NK-92 (cell line): ENCODE results near the gene KCNG2.

Source experiments
- DNase-seq: peaks from one replicate; lab custom pipeline; 2025; ENCODE audit not compliant: unreplicated experiment; lab: John Stamatoyannopoulos, UW

KCNG2 gene

DNA sequence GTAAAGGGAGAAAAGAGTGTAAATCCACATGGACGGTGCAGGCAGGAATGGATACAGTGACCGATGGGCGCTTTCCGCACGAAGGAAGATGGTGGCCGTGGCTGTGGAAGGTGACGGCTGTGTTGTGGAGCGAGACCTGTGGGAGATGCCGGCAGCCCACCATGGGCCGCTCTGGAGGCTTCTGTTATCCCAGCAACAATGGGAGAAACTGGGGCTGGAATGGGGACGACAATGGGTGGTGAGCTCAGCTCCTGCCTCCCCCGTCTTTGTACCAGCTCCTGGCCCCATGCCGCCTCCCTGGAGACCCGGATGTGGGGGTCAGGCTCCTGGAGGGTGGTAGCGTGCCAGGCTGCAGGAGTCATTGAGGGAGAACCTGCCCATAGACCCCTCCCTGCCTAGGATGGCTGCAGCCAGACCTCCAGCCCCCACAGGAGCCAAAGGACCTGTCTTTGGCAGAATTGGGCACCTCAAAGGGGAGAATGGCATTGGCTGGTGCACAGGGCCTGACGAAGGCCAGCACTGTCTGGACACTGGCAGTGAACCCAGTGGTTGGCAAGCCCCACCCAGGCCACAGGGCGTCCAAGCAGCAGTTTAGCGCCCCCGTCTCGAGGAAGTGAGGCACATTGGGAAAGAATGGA, 81.1 kb downstream of the KCNG2 start:
- no peak for DNase-seq

DNA sequence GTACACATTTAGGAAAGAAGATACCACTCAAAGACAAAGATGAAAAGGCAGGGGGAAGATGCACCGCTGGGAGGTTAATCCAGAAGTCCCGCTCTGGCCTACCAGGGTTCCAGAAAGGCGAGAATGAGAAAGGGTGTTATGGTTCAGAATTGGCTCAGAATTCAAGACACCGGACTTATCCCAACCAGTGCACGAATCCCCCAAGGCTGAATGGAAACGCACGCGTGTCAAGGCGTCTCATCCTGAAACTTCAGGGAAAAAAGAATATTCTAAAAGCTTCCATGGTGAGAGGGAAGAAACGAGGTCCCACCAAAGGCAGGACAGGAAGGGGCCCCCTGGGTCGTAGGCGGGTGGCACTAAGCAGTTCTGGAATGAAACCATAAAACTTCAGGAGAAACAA, 81.8 kb downstream of the KCNG2 start:
- DNase-seq: no peak

DNA sequence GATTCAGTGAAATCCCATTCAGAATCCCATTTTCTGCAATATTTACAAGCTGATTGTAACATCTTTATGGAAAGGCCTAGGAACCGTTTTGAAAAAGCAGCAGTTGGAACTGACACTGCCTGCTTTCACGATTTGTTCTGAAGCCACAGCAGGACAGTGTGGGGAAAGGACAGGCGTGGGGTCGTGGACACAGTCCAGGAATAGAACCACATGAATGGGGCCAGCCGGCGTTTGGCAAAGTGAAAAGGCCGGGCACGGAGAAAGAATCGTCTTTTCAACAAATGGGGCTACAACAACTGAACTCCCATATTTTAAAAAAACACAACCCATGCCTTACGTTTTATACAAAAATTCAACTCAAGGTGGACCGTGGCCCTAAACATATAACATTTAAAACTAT, 84.0 kb downstream of the KCNG2 start:
- DNase-seq: no peak

DNA sequence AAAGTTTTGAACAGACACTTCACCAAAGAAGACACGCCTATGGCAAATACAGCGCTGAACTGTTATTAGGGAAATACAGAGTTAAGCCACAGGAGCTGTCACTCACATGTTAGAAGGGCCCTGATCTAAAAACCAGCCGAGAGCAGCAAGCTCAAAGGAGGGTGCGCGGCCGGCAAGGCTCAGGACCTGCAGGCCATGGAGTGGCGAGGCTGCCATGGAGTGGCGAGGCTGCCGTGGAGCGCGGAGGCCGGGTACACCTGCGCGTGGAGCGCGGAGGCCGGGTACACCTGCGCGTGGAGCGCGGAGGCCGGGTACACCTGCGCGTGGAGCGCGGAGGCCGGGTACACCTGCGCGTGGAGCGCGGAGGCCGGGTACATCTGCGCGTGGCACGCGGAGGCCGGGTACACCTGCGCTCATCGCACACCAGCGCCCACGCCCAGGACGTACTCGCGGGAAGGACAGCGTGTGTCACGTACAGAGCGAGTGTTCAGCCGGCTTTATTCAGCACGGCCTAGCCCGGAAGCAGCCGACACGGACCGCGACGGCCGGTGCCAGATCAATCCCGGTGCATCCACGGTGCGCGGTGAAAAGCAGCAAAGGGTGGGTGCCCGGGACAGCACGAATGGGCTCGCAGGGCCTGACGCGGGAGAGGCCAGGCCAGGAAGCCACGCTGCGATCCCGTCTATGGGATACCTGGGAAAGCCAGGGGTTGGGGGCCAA, 84.9 kb downstream of the KCNG2 start:
- no peak for DNase-seq

DNA sequence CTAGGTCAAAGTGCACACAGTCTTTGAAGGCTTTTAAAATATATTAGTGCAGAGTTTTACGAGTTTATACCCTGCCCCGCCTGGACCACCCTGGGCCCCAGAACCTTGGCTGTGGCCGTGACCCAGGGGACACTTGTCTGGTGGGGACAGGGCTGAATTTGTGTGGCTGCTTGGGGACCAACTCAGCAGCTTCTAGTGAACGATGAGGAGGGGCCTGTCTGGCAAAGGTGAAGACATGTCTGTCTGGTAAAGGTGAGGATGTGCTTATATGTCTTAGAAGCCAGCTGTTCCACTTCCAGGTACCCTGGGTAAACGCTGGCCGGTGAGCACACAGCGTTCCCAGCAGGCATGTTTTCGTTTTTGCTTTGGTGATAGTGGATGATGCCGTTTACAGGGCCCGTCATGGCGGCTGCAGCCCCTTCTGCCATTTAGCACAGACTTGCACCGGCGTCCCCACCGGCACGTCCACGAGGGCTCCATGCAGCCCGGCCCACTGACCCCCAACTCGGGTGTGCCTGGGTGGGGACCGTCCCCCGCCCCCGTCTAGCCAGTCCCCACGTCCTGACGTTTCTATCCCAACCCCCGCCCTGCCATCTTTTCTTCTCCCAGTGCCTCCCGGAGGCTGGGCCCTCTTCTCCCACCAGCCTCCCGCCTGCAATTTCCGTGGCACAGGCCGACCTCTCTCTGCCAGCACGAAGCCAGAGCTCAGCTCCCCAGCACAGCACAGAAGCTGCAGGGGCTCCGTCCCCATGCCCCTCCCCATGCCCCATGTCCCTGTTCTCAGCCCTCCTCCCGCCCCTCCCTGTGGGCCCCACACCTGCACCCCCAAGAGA, 85.9 kb downstream of the KCNG2 start:
- no peak for DNase-seq

DNA sequence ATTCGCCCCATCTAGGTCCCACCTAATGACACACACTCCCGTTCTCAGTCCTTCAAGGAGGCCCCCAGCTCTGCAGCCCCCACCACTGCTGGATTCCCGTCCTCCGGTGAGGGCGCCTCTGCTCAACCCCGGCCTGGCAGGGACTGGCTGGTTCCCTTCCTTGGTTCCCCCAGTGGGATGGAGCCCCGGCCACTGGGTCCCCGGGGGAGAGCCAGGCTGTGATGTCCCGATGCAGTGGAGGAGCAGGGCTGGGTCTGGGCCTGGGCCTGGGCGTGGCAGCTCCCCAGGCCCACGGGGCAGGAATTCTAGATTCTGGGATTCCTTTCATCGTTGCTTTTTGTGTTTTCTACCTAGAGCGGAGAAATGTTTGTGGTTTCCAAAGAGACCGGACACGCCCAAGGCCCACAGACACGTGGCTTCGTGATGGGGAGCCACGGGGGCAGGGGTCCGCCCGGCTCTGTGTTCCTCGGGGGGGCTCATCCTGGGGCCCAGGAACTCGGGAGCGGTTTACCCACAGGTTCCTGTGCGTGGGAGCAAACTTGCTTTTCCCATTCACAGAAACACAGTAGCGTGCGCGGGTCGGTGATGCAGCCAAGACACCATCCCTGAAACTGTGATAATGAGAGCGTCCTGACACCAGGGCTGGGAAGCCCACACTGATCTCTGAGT, 86.7 kb downstream of the KCNG2 start:
- DNase-seq: no peak

DNA sequence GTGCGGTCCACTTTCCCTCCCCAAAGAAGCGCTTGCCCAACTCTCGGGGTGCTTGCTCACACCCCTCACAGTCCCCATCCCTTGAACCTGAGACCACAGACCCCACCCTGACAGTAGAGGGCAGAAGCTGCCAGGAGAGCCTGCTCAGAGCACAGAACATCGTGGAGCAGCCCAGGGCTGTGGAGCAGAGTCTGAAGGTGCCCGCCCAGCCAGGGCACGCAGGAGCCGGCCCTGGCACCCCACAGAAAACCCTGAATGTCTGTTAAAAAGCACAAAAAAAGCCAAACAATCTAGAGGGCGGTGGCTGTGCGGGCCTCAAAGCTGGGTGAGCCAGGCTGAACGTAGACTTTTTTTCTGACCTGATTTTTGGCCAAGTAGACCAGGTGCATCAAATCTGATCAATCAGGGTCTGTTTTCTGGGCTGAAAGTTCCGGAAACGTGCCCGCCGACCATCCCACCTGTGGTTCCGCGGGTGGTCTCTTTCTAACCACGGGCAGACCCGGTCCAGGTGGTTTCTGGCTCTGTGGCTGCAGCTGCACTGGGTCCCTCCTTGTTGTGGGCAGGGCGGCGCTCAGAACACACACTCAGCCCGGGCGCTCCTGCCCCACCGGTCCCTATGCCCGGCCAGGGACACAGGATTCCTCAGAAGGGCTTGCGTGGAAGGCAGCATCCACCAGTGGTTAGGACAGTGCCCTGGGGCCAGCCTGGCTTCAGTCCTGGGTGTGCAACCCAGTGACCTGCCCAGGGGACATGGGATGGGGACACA, 87.4 kb downstream of the KCNG2 start:
- DNase-seq: no peak

DNA sequence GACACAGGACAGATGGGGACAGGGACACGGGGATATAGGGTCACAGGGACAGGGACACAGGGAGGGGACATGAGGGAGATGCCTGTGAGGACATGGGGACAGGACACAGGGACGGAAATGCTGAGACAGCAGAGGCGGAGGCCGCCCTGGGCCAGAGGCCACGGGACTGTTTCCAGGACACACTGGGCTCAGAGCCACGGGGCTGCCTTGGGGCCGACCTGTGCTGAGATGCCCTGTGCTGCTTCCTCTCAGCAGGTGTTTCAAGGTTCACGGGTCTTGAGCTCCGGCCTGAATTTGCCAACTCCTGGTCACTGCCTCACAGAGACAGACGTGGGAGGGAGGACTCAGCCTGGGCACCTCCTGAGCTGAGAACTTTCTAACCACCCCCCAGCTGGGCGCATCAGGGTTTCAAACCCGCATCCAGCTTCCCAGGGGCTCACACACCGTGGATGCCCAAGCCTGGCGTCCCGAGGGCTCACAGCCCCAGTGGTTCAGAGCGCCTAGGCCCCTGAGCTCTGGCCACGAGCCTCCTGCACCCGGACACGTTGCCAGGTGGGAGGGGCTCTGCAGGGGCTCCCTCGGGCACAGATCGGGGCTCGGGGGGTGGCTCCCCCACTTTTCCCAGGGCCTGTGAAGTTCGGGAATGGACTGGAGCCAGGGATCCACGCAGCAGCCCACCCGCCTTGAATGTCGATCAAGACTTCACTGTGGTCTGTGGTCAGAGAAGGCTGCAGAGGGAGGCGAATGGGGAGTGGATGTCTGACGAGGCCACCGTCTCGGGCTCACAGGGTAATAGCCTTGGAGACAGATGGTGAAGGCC, 89.7 kb downstream of the KCNG2 start:
- no peak for DNase-seq

DNA sequence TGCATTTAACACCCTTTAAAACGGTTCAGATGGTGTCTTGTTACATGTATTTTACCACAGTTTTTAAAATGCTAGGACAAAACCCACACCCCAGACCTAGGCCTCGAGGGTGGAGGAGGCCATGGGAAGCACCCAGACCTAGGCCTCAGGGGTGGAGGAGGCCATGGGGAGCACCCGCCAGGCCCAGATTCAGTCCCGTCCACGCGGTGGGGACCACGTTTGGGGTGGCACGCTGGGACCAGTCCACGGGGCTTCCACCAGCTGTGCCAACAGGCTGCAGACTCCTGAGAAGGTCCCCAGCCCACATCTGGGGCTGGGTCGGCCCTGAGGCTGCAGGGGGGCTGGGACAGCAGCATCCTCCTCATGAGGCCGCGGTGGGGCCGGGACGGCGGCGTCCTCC, 90.3 kb downstream of the KCNG2 start:
- no peak for DNase-seq

DNA sequence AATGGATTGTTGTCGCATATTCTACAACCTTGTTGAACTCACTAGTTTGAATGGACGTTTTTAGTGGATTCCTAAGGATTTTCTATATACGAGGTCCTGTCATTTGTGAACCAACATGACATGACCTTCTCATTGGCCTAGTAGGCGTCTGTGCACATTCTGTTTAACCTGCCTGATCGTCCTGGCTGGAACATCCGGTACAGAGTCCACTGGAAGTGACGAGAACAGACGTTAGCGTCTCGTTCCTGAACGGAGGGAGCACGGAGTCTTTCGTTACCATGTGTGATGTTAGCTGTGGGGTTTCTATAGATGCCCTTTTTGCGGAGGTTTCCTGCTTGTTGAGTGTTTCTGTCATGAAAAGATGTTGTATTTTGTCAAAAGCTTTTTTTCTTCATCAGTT, 91.8 kb downstream of the KCNG2 start:
- DNase-seq: no peak

DNA sequence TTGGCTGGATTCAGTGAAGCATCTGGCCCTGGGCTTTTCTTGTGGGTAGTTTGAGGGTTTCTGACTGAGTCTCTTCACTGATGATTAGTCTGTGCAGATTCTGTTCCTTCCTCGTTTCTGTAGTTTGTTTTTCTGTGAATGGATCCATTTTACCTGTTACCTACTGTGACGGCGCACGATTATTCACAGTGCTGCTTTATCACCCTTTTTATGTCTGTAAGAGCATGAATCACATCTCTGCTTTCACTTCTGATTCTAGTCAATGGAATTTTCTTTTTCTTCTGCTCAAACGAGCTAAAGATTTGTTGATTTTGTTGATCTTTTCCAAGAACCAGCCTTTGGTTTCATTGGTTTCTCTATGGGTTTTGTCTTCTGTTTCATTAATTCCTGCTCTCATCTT, 92.9 kb downstream of the KCNG2 start:
- no peak for DNase-seq

DNA sequence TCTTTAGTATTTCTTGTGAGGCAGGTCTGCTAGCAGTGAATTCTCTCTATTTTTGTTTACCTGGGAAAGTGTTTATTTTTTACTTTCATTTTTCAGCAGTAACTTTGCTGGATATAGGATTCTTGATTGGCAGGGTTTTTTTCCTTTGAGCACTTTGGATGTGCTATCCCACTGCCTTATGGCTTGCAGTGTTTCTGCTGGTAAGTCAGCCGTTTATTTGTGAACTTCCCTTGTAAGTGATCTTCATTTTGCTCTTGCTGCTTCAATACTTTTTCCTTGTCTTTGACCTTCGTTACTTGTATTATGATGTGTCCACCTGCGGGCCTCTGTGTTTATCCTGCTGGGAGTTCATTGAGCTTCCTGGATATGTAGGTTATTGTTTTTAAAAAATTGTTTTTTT, 99.0 kb downstream of the KCNG2 start:
- DNase-seq: no peak

DNA sequence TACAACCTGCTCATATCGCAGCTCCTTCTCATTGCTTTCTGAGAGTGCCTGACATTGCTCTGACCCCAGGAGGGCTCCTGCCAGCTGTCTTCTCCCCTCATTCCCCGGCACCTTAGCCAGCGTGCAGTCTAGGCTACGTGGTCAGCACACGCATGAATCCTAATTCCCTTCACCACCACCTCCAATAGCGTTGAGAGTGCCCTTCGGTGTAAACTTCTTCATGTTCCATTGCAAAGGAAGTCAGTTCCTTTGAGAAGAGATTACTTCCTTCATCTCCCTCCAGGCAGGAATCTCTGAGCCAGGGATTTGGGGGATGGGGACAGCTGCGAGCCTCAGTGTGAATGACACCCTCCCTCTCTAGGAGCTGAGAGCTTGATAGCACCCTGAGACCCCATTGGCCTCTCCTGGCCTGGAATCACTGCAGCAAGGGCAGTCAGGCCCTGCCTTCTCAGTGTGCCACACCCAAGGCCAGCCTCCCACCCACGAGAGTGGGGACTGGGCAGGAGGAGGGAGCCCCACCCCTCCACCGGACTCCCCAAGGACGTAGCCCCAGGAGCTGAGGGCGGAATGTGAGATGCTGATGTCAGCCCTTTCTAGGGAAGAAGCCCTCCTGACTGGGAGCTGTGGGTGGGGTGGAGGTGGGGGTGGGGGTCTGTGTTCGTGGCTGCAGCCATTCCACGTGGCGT, 100.3 kb downstream of the KCNG2 start:
- DNase-seq: no peak

DNA sequence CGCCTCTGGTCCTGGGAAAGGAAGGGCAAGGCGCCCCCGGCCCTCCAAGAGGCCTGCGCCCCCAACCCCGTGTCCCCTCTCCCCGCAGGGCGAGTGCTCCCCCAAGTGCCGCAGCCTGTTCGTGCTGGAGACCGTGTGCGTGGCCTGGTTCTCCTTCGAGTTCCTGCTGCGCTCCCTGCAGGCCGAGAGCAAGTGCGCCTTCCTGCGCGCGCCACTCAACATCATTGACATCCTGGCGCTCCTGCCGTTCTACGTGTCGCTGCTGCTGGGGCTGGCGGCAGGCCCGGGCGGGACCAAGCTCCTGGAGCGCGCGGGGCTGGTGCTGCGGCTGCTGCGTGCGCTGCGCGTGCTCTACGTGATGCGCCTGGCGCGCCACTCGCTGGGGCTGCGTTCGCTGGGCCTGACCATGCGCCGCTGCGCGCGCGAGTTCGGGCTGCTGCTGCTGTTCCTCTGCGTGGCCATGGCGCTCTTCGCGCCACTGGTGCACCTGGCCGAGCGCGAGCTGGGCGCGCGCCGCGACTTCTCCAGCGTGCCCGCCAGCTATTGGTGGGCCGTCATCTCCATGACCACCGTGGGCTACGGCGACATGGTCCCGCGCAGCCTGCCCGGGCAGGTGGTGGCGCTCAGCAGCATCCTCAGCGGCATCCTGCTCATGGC, 101.3 kb downstream of the KCNG2 start:
- no peak for DNase-seq

DNA sequence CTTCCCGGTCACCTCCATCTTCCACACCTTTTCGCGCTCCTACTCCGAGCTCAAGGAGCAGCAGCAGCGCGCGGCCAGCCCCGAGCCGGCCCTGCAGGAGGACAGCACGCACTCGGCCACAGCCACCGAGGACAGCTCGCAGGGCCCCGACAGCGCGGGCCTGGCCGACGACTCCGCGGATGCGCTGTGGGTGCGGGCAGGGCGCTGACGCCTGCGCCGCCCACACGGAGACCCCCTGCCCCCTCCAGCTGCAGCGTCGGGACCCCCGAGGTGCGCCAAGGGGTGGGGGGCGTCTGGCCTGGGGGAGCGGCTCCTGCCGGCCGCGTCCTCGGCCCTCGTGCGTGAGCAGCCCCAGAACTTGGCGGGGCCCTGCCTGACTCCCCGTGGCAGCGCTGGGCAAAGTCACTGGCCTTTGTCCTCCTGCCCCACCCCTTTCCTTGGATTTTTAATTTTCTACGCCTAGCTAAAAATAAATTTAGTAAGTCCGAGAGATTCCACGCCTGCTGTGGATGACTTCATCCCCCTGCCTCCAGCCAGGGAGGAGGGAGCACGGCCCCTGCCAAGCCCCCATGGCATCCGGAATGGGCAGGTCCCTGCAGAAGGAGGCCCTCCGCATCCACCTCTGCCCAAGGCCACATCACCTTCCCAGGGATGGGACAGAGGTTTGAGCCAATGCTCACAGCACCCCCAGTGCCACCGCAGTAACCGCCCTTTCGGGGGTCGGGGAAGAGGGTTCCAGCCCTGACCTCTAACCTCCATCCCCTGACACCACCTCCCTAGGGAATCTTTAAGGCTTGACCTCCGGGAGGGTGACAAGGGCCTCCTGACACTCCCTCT, 102.1 kb downstream of the KCNG2 start:
- no peak for DNase-seq

DNA sequence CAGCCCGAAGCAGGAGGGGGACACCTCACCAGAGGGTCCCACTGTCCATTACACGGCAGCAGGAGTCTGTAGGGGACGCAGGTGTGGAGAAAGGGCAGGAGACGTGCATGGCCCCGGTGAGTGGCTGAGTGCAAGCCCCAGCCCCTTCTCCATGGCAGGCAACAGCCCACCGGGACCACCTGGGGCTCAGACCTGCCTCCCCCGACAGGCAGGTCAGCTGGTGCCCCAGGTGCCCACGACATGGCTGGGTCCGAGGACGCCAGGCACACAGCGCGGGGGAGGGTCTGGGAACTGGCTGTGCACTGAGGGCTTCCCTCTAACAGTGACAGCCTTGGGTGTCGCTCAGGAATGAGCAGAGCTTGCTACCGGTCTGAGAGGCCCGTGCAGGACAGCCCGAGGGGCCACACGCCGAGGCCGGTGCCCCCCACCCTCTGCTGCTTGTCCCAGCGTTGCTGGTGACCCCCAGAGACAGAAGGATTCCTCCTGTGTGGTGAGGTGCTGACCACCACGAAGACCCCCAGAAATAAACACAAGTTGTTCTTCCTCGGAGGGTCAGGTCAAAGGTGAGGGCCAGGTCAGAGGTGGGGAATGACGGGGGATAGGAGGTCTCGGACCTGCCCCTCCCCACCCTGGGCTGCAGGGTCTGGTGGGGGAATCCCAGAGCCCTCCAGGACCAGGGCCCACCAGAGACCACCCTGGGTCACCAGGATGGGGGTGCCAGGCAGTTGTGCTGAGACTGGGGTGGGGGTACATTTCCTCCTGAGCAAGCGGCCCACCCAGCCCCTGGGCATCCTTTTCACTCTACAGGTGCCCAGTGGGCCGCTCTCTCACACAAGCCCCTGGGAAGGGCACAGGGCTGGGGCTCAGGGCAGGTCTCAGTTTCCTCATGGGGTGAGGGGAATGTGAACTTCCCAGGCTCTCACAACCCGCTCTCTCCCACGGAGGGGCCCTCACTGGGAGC, 103.2 kb downstream of the KCNG2 start:
- DNase-seq: no peak

DNA sequence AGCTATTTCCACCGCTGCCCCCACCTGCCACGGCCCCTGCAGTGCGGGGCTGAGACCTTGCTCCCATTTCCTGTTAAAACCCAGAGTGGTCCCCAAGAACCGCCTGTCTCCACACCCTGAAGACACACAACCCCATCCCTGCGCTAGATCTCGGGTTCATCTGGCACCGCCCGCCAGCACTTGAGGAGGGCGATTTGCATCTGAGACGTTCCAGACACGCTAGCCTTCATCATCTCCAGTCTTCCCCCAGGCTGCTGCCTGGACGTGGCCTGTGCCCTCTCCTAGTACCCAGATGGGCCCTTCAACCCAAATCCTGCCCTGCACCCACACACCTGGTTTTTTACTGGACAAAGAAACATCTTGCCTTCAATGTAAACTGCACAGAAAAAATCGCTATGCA, 103.9 kb downstream of the KCNG2 start:
- no peak for DNase-seq
